Gastroesophageal sphincter (tissue), 3 donors: ENCODE data around the gene LMTK2.

Experiments used
- CTCF ChIP-seq, 4 experiments: fragments of 200-600 bp in 2 of 4; fragments of 450-650 bp in 2 of 4; sonication (generic) in 1 of 4; IDR thresholded peaks; one replicate each; pipeline ENCODE4 v1.5.1; 2017 to 2019; ENCODE audit warnings: antibody characterized with exemption in 4 of 4, mild to moderate bottlenecking in 2 of 4, moderate library complexity in 2 of 4
- EP300 ChIP-seq: sonication (generic); formaldehyde crosslinking; IDR thresholded peaks from one replicate; pipeline ENCODE4 v1.6.1; 2017; ENCODE audit warnings: antibody characterized with exemption, mild to moderate bottlenecking
- POLR2AphosphoS5 ChIP-seq: sonication (generic); formaldehyde crosslinking; IDR thresholded peaks from one replicate; pipeline ENCODE4 v1.6.1; 2017; ENCODE audit warnings: antibody characterized with exemption

GRCh38 chr7:98225913-98226614, 119.4 kb downstream of the LMTK2 start:
- TF ChIP-seq CTCF (IDR thresholded peaks at IDR 0.05), result no peak
- no peak for TF ChIP-seq EP300
- TF ChIP-seq POLR2AphosphoS5, result no peak
